Dendritic cell treated with granulocyte-macrophage colony-stimulating factor and Interleukin-4, amounts not matched to agents 40 ng/mL and 50 ng/mL, for 4 days (primary cell): ENCODE measurements around the gene CCPG1.
A peak's percentile ranks its signal among the peaks of the same experiment; 100 is the strongest.

Experiments
- H3K27ac Mint-ChIP-seq: one replicate; pipeline ENCODE4 v1.8.0; 2022; ENCODE audit warnings: mild to moderate bottlenecking, mixed read lengths
- H3K27me3 Mint-ChIP-seq: one replicate; pipeline ENCODE4 v1.8.0; 2022; ENCODE audit warnings: mild to moderate bottlenecking, mixed read lengths
- H3K36me3 Mint-ChIP-seq: one replicate; pipeline ENCODE4 v1.8.0; 2022; ENCODE audit warnings: low read depth, mixed read lengths
- H3K4me1 Mint-ChIP-seq: one replicate; pipeline ENCODE4 v1.8.0; 2022; ENCODE audit warnings: low read depth, mixed read lengths
- H3K4me3 Mint-ChIP-seq: one replicate; pipeline ENCODE4 v1.8.0; 2022; ENCODE audit warnings: mild to moderate bottlenecking, moderate library complexity, mixed read lengths
- H3K9me3 Mint-ChIP-seq: one replicate; pipeline ENCODE4 v1.8.0; 2022; ENCODE audit warnings: mixed read lengths
- intact Hi-C: fragments of 100-400 bp; cut with micrococcal nuclease; formaldehyde crosslinking; loops from one replicate; pipeline ENCODE4 v1.15.0; 2022

CCPG1 gene

GRCh38 chr15:55360256-55360655 is 47.9 kb downstream of the CCPG1 start:
- Mint-ChIP-seq H3K9me3 (no peaks in the 10 kb centered on the region), H3K27me3 (no peaks in the 10 kb centered on the region), H3K4me3 (no peak overlapping the region), H3K27ac (peak overlapping the region; percentile 23), H3K4me1 (peaks cover 9% of the 10 kb centered on the region), H3K36me3 (peaks cover 79% of the 10 kb centered on the region)
- intact Hi-C loops, result no loop called here

- Mint-ChIP-seq H3K36me3 (peaks cover 82% of the 10 kb centered on the region), H3K27ac (no peak overlapping the region), H3K4me3 (no peak overlapping the region), H3K9me3 (no peaks in the 10 kb centered on the region), H3K4me1 (peaks cover 9% of the 10 kb centered on the region), H3K27me3 (no peaks in the 10 kb centered on the region)
- intact Hi-C loops, result no loop called here
These were observed 49.7 kb downstream of the CCPG1 start for GRCh38 chr15:55358471-55358870.

- Mint-ChIP-seq H3K4me3 (no peak overlapping the region), H3K9me3 (no peaks in the 10 kb centered on the region), H3K36me3 (peaks cover 76% of the 10 kb centered on the region), H3K27ac (no peak overlapping the region), H3K27me3 (no peaks in the 10 kb centered on the region), H3K4me1 (peaks cover 9% of the 10 kb centered on the region)
- intact Hi-C loops, result no loop called here
These were observed 50.4 kb downstream of the CCPG1 start for GRCh38 chr15:55357774-55358173.

- Mint-ChIP-seq H3K9me3 (no peaks in the 10 kb centered on the region), H3K36me3 (peaks cover 74% of the 10 kb centered on the region), H3K27ac (no peak overlapping the region), H3K4me1 (peaks cover 9% of the 10 kb centered on the region), H3K27me3 (no peaks in the 10 kb centered on the region), H3K4me3 (no peak overlapping the region)
- intact Hi-C loops, result no loop called here
These were observed 51.1 kb downstream of the CCPG1 start for GRCh38 chr15:55356985-55357585.

- no peaks in the 10 kb centered on the region for H3K9me3 Mint-ChIP-seq
- peaks cover 69% of the 10 kb centered on the region for H3K36me3 Mint-ChIP-seq
- no peaks in the 10 kb centered on the region for H3K27me3 Mint-ChIP-seq
- H3K4me1 Mint-ChIP-seq, result no peaks in the 10 kb centered on the region
- no peak overlapping the region for H3K27ac Mint-ChIP-seq
- intact Hi-C loops, result no loop called here
- no peak overlapping the region for H3K4me3 Mint-ChIP-seq
These were observed 55.1 kb downstream of the CCPG1 start for GRCh38 chr15:55353025-55353424.

GRCh38 chr15:55349282-55349681 is 58.9 kb downstream of the CCPG1 start:
- no peak overlapping the region for H3K27ac Mint-ChIP-seq
- H3K4me1 Mint-ChIP-seq, result no peaks in the 10 kb centered on the region
- intact Hi-C loops, result no loop called here
- H3K4me3 Mint-ChIP-seq, result no peak overlapping the region
- H3K27me3 Mint-ChIP-seq, result no peaks in the 10 kb centered on the region
- no peaks in the 10 kb centered on the region for H3K9me3 Mint-ChIP-seq
- H3K36me3 Mint-ChIP-seq, result peaks cover 67% of the 10 kb centered on the region

- Mint-ChIP-seq H3K4me1 (no peaks in the 10 kb centered on the region), H3K27ac (no peak overlapping the region), H3K36me3 (peaks cover 66% of the 10 kb centered on the region), H3K27me3 (no peaks in the 10 kb centered on the region), H3K4me3 (no peak overlapping the region), H3K9me3 (no peaks in the 10 kb centered on the region)
- intact Hi-C loops, result no loop called here
These were observed 59.8 kb downstream of the CCPG1 start for GRCh38 chr15:55348281-55348778.

GRCh38 chr15:55344206-55344605 is 64.0 kb downstream of the CCPG1 start:
- Mint-ChIP-seq H3K4me3 (no peak overlapping the region), H3K27me3 (no peaks in the 10 kb centered on the region), H3K9me3 (no peaks in the 10 kb centered on the region), H3K36me3 (peaks cover 69% of the 10 kb centered on the region), H3K4me1 (no peaks in the 10 kb centered on the region), H3K27ac (no peak overlapping the region)
- intact Hi-C loops, result no loop called here

- H3K9me3 Mint-ChIP-seq, result no peaks in the 10 kb centered on the region
- intact Hi-C loops, result no loop called here
- H3K4me1 Mint-ChIP-seq, result no peaks in the 10 kb centered on the region
- H3K4me3 Mint-ChIP-seq, result no peak overlapping the region
- peaks cover 65% of the 10 kb centered on the region for H3K36me3 Mint-ChIP-seq
- H3K27ac Mint-ChIP-seq, result no peak overlapping the region
- no peaks in the 10 kb centered on the region for H3K27me3 Mint-ChIP-seq
These were observed 65.0 kb downstream of the CCPG1 start for GRCh38 chr15:55343168-55343567.

GRCh38 chr15:55337160-55337559 is 71.0 kb downstream of the CCPG1 start:
- H3K9me3 Mint-ChIP-seq, result no peaks in the 10 kb centered on the region
- no peaks in the 10 kb centered on the region for H3K4me1 Mint-ChIP-seq
- H3K27me3 Mint-ChIP-seq, result no peaks in the 10 kb centered on the region
- intact Hi-C loops, result no loop called here
- H3K36me3 Mint-ChIP-seq, result peaks cover 47% of the 10 kb centered on the region
- H3K4me3 Mint-ChIP-seq, result no peak overlapping the region
- H3K27ac Mint-ChIP-seq, result no peak overlapping the region

GRCh38 chr15:55334997-55335396 is 73.2 kb downstream of the CCPG1 start:
- H3K36me3 Mint-ChIP-seq, result peaks cover 64% of the 10 kb centered on the region
- no peaks in the 10 kb centered on the region for H3K27me3 Mint-ChIP-seq
- H3K4me1 Mint-ChIP-seq, result peaks cover 5% of the 10 kb centered on the region
- intact Hi-C loops, result no loop called here
- H3K4me3 Mint-ChIP-seq, result no peak overlapping the region
- H3K27ac Mint-ChIP-seq, result no peak overlapping the region
- no peaks in the 10 kb centered on the region for H3K9me3 Mint-ChIP-seq

- no peaks in the 10 kb centered on the region for H3K27me3 Mint-ChIP-seq
- H3K27ac Mint-ChIP-seq, result no peak overlapping the region
- peaks cover 63% of the 10 kb centered on the region for H3K36me3 Mint-ChIP-seq
- no peak overlapping the region for H3K4me3 Mint-ChIP-seq
- peaks cover 5% of the 10 kb centered on the region for H3K4me1 Mint-ChIP-seq
- no peaks in the 10 kb centered on the region for H3K9me3 Mint-ChIP-seq
- intact Hi-C loops, result no loop called here
These were observed 73.8 kb downstream of the CCPG1 start for GRCh38 chr15:55334371-55334770.

- intact Hi-C loops, result no loop called here
- Mint-ChIP-seq H3K4me1 (peaks cover 32% of the 10 kb centered on the region), H3K27me3 (no peaks in the 10 kb centered on the region), H3K27ac (no peak overlapping the region), H3K36me3 (peaks cover 42% of the 10 kb centered on the region), H3K4me3 (no peak overlapping the region), H3K9me3 (no peaks in the 10 kb centered on the region)
These were observed 80.8 kb downstream of the CCPG1 start for GRCh38 chr15:55327387-55327786.

GRCh38 chr15:55322467-55322866 is 85.7 kb downstream of the CCPG1 start:
- Mint-ChIP-seq H3K9me3 (no peaks in the 10 kb centered on the region), H3K27me3 (no peaks in the 10 kb centered on the region), H3K36me3 (peaks cover 24% of the 10 kb centered on the region), H3K4me3 (no peak overlapping the region), H3K27ac (peak overlapping the region; percentile 88), H3K4me1 (peaks cover 32% of the 10 kb centered on the region)
- intact Hi-C loops, result loop anchor here (5.0 kb wide), 1 partner anchor 85 kb away; the partner anchor contains the start of genes CCPG1 and PIERCE2

GRCh38 chr15:55320963-55321362 is 87.2 kb downstream of the CCPG1 start:
- intact Hi-C loops, result loop anchor here (5.0 kb wide), 1 partner anchor 86 kb away; the partner anchor contains the start of genes CCPG1 and PIERCE2

More at GRCh38 chr15:55320963-55321362, 87.2 kb downstream of the CCPG1 start:
- peaks cover 45% of the 10 kb centered on the region for H3K4me1 Mint-ChIP-seq
- no peak overlapping the region for H3K27ac Mint-ChIP-seq
- H3K4me3 Mint-ChIP-seq, result no peak overlapping the region
- peaks cover 39% of the 10 kb centered on the region for H3K36me3 Mint-ChIP-seq
- H3K9me3 Mint-ChIP-seq, result no peaks in the 10 kb centered on the region
- H3K27me3 Mint-ChIP-seq, result no peaks in the 10 kb centered on the region
